ENCODE measurements around the gene MUC6. TPM values are rescaled to one million over a fixed set of nuclear protein-coding genes. Genes with fewer than 3 reads are reported as not detected.

Gene MUC6
- total and polyA plus RNA-seq, 2 of the 8 experiments (the other 6 are each of a cell fraction or from before 2014, with no cell fraction given) = not detected

DNA sequence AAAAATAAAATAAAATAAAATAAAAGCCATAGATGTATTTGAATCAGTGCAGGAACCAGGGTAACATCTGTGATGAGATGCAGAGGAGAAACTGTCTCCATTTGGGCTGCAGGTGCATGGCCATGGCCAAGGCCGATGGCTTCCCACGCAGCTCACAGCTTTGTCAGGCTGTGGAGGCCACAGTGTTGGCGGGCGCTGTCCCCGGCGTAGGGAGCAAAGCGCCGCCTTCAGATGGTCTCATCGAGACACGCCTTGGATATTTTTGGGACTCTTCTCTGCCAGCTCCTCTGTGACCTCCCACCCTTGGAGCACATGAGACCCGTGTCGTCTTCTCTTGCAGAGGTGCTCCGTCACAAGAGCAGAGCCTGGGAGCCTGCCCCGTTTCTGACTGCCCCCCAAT lies 38.6 kb downstream of the MUC6 start (continued):
- TF ChIP-seq ZNF274 (IDR thresholded peaks at IDR 0.05; ENCODE audit: borderline replicate concordance, extremely low read depth, low read length) = no peak
- TF ChIP-seq CREB1 (IDR thresholded peaks at IDR 0.05) = no peak
- no peak for TF ChIP-seq KDM5A (IDR thresholded peaks at IDR 0.05; ENCODE audit: low read length)
- no peak for TF ChIP-seq MAFK (IDR thresholded peaks at IDR 0.05; ENCODE audit: low read depth, low read length)
- TF ChIP-seq, protein P1, sequence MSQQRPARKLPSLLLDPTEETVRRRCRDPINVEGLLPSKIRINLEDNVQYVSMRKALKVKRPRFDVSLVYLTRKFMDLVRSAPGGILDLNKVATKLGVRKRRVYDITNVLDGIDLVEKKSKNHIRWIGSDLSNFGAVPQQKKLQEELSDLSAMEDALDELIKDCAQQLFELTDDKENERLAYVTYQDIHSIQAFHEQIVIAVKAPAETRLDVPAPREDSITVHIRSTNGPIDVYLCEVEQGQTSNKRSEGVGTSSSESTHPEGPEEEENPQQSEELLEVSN (IDR thresholded peaks at IDR 0.05) = no peak
- TF ChIP-seq TAF1 (IDR thresholded peaks at IDR 0.05; ENCODE audit: low read depth, low read length) = no peak
- no peak for TF ChIP-seq POU5F1 (IDR thresholded peaks at IDR 0.05; ENCODE audit: low read depth, low read length)
- TF ChIP-seq CEBPB (IDR thresholded peaks at IDR 0.05; ENCODE audit: low read depth, low read length) = no peak

Data from H1 (cell line).